H9 (cell line): ENCODE measurements around the gene SYTL5. TPM values are rescaled to one million over a fixed set of nuclear protein-coding genes. Genes with fewer than 3 reads are reported as not detected.

Experiments used
- DNase-seq: peaks from one replicate; pipeline ENCODE4 v3.0.0-alpha.2; 2017
- H2AFZ ChIP-seq: one replicate; pipeline ENCODE4 v1.6.1; 2013; ENCODE audit warnings: mild to moderate bottlenecking, low read length, control low read depth, moderate library complexity
- H2AK5ac ChIP-seq: 2 replicates; pipeline ENCODE4 v1.6.1; 2013; ENCODE audit warnings: low read length, control low read depth, mixed read lengths; ENCODE audit not compliant: insufficient read length
- H2BK120ac ChIP-seq: one replicate; pipeline ENCODE4 v1.6.1; 2013; ENCODE audit warnings: low read depth, mild to moderate bottlenecking, low read length, control low read depth, inconsistent platforms; ENCODE audit not compliant: poor library complexity, severe bottlenecking
- H2BK12ac ChIP-seq: 2 replicates; pipeline ENCODE4 v1.6.1; 2013; ENCODE audit warnings: low read length, control low read depth, mixed read lengths, low read depth; ENCODE audit not compliant: insufficient read length
- H2BK15ac ChIP-seq: 2 replicates; pipeline ENCODE4 v1.6.1; 2013; ENCODE audit warnings: low read depth, low read length, control low read depth
- H2BK20ac ChIP-seq: one replicate; pipeline ENCODE4 v1.6.1; 2013; ENCODE audit warnings: low read depth, mild to moderate bottlenecking, low read length, control low read depth, inconsistent platforms; ENCODE audit not compliant: poor library complexity, severe bottlenecking
- H2BK5ac ChIP-seq: 2 replicates; pipeline ENCODE4 v1.6.1; 2013; ENCODE audit warnings: low read length, control low read depth, mixed read lengths; ENCODE audit not compliant: insufficient read length
- H3K14ac ChIP-seq: 2 replicates; pipeline ENCODE4 v1.6.1; 2013; ENCODE audit warnings: low read length, control low read depth; ENCODE audit not compliant: insufficient read depth
- H3K18ac ChIP-seq: 2 replicates; pipeline ENCODE4 v1.6.1; 2013; ENCODE audit warnings: low read depth, mild to moderate bottlenecking, mixed read lengths, low read length, control low read depth; ENCODE audit not compliant: insufficient read length
- H3K23ac ChIP-seq: 2 replicates; pipeline ENCODE4 v1.6.1; 2013; ENCODE audit warnings: low read length, control low read depth, mixed read lengths, low read depth; ENCODE audit not compliant: insufficient read length
- H3K23me2 ChIP-seq: 2 replicates; pipeline ENCODE4 v1.6.1; 2013; ENCODE audit warnings: low read depth, mild to moderate bottlenecking, mixed read lengths, low read length, control low read depth; ENCODE audit not compliant: insufficient read length, poor library complexity, severe bottlenecking
- H3K27ac ChIP-seq: 2 replicates; pipeline ENCODE4 v1.5.1; 2013; ENCODE audit warnings: low read length, control low read depth, mixed read lengths, low read depth; ENCODE audit not compliant: insufficient read length
- H3K27me3 ChIP-seq: 2 replicates; pipeline ENCODE4 v1.6.1; 2013; ENCODE audit warnings: low read length, control low read depth, inconsistent platforms; ENCODE audit not compliant: insufficient read depth
- H3K4ac ChIP-seq: 2 replicates; pipeline ENCODE4 v1.6.1; 2013; ENCODE audit warnings: low read depth, mild to moderate bottlenecking, control low read depth, inconsistent platforms, low read length, moderate library complexity
- H3K4me1 ChIP-seq: 2 replicates; pipeline ENCODE4 v1.6.1; 2013; ENCODE audit warnings: low read length, control low read depth, inconsistent platforms; ENCODE audit not compliant: insufficient read depth
- H3K4me2 ChIP-seq: 2 replicates; pipeline ENCODE4 v1.6.1; 2013; ENCODE audit warnings: low read length, control low read depth, mixed read lengths; ENCODE audit not compliant: insufficient read length, insufficient read depth
- H3K56ac ChIP-seq: 2 replicates; pipeline ENCODE4 v1.6.1; 2013; ENCODE audit warnings: low read depth, mild to moderate bottlenecking, mixed read lengths, low read length, control low read depth; ENCODE audit not compliant: insufficient read length
- H3K79me1 ChIP-seq: 2 replicates; pipeline ENCODE4 v1.6.1; 2013; ENCODE audit warnings: low read depth, mild to moderate bottlenecking, moderate library complexity, low read length, control low read depth, inconsistent platforms; ENCODE audit not compliant: insufficient read depth, poor library complexity, severe bottlenecking
- H3K79me2 ChIP-seq: 2 replicates; pipeline ENCODE4 v1.6.1; 2013; ENCODE audit warnings: low read length, control low read depth, inconsistent platforms; ENCODE audit not compliant: insufficient read depth
- H3K9ac ChIP-seq: 2 replicates; pipeline ENCODE4 v1.6.1; 2013; ENCODE audit warnings: low read length, control low read depth, mixed read lengths; ENCODE audit not compliant: insufficient read length; ENCODE audit errors: extremely low read depth
- H3K9me3 ChIP-seq: one replicate; pipeline ENCODE4 v1.6.1; 2013; ENCODE audit warnings: low read depth, low read length, inconsistent platforms; ENCODE audit not compliant: control insufficient read depth
- H3T11ph ChIP-seq: one replicate; pipeline ENCODE4 v1.6.1; 2013; ENCODE audit warnings: mild to moderate bottlenecking, low read length, control low read depth, inconsistent platforms
- H4K20me1 ChIP-seq: one replicate; pipeline ENCODE4 v1.6.1; 2013; ENCODE audit not compliant: control insufficient read depth, insufficient read length, insufficient read depth
- H4K5ac ChIP-seq: 2 replicates; pipeline ENCODE4 v1.6.1; 2013; ENCODE audit warnings: low read depth, mild to moderate bottlenecking, mixed read lengths, low read length, control low read depth; ENCODE audit not compliant: insufficient read length
- H4K8ac ChIP-seq: replicated peaks from 2 replicates; pipeline ENCODE4 v1.6.1; 2013; ENCODE audit warnings: low read length, control low read depth, mixed read lengths, low read depth; ENCODE audit not compliant: insufficient read length
- H4K91ac ChIP-seq: 2 replicates; pipeline ENCODE4 v1.6.1; 2013; ENCODE audit warnings: low read depth, mild to moderate bottlenecking, moderate library complexity, mixed read lengths, low read length, control low read depth; ENCODE audit not compliant: insufficient read length
- H3K27ac Mint-ChIP-seq, 3 experiments: 2 replicates in 2 of 3; 3 replicates in 1 of 3; pipeline ENCODE4 v1.8.0; 2020 to 2021; ENCODE audit warnings: mixed read lengths in 3 of 3, mild to moderate bottlenecking in 1 of 3, moderate library complexity in 1 of 3
- H3K27me3 Mint-ChIP-seq: 2 replicates; pipeline ENCODE4 v1.8.0; 2021; ENCODE audit warnings: low read depth, mild to moderate bottlenecking, moderate library complexity, mixed read lengths
- H3K36me3 Mint-ChIP-seq, 3 experiments: 2 replicates in 2 of 3; 3 replicates in 1 of 3; pipeline ENCODE4 v1.8.0; 2020 to 2021; ENCODE audit warnings: low read depth in 3 of 3, mixed read lengths in 3 of 3; ENCODE audit not compliant: insufficient read depth in 1 of 3
- H3K4me1 Mint-ChIP-seq, 2 experiments: 2 replicates each; pipeline ENCODE4 v1.8.0; 2020; ENCODE audit warnings: mixed read lengths in 2 of 2
- H3K4me3 Mint-ChIP-seq, 2 experiments: 2 replicates in 1 of 2; 3 replicates in 1 of 2; pipeline ENCODE4 v1.8.0; 2020 to 2021; ENCODE audit warnings: mild to moderate bottlenecking in 2 of 2, mixed read lengths in 2 of 2, moderate library complexity in 1 of 2
- H3K9me3 Mint-ChIP-seq, 2 experiments: 2 replicates in 1 of 2; 3 replicates in 1 of 2; pipeline ENCODE4 v1.8.0; 2020; ENCODE audit warnings: mild to moderate bottlenecking in 2 of 2, mixed read lengths in 2 of 2, moderate library complexity in 1 of 2
- CTCF ChIP-seq: fragments of 200-600 bp; sonication (generic); conservative IDR thresholded peaks from 3 replicates; pipeline ENCODE4 v1.8.0; 2021; ENCODE audit warnings: antibody characterized with exemption, mild to moderate bottlenecking
- WGBS: extraction: QIAGEN DNeasy Blood & Tissue Kit; methylation state at CpG from one replicate; pipeline ENCODE4 v1.1.7; 2013; ENCODE audit warnings: missing lambda C conversion rate, low lambda C conversion rate, mixed read lengths; ENCODE audit not compliant: insufficient read length; ENCODE audit errors: extremely low coverage; 5-methylcytosine and 5-hydroxymethylcytosine counted together
- total RNA-seq: library from RNA; stranded (reverse); gene quantifications from 2 replicates; pipeline ENCODE4 v1.2.1, GENCODE V29; 2021

SYTL5 gene
- total RNA-seq, 1 experiment from 2014 or later, result 0.15 TPM

DNA sequence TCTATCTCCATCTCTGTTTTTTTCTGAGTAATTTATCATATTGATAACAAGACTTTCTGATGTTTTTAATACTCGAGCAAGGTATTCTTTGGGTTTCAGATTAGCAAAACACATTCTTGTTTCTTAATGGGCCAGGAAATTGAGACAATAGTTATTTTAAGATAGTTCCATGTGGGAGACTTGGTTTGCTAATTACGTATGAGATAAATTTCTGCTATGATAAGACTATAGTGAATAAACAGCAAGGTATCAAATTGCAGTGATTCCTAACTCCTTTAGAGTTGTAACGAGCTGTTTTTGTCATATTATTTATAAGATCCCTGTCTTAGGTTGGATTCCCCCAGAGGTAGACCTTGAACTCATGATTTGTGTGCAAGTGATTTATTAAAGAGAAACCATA lies 38.3 kb downstream of the SYTL5 start:
- no peak overlapping the region for H3K18ac ChIP-seq
- H2AK5ac ChIP-seq, result no peak overlapping the region
- no peak overlapping the region for H4K8ac ChIP-seq
- no peak overlapping the region for H3K23ac ChIP-seq
- H2BK12ac ChIP-seq, result no peak overlapping the region
- no peak overlapping the region for H3K27ac ChIP-seq
- no peaks in the 10 kb centered on the region for H3K4me1 ChIP-seq
- H3K9ac ChIP-seq, result no peak overlapping the region
- H3K14ac ChIP-seq, result no peak overlapping the region
- H3K79me2 ChIP-seq, result no peaks in the 10 kb centered on the region
- no peak for TF ChIP-seq CTCF
- no peak overlapping the region for H2BK20ac ChIP-seq
- peaks cover 54 to 56% of the 10 kb centered on the region in 2 experiments for H3K9me3 Mint-ChIP-seq
- H2BK15ac ChIP-seq, result no peak overlapping the region
- no peaks in the 10 kb centered on the region for H3K4me1 Mint-ChIP-seq
- no CpG with 5 or more reads among the region's 3 CpGs for WGBS
- no peak overlapping the region for H4K91ac ChIP-seq
- H3K79me1 ChIP-seq, result no peaks in the 10 kb centered on the region
- no peaks in the 10 kb centered on the region for H4K20me1 ChIP-seq
- H3K4me2 ChIP-seq, result no peak overlapping the region
- H3K23me2 ChIP-seq, result no peaks in the 10 kb centered on the region
- no peak for DNase-seq
- no peak overlapping the region for H3K4me3 Mint-ChIP-seq
- no peaks in the 10 kb centered on the region for H3K27me3 Mint-ChIP-seq
- no peaks in the 10 kb centered on the region for H3K9me3 ChIP-seq
- peaks cover 0 to 6% (median 3%) of the 10 kb centered on the region in 3 experiments; a peak in 4 of 7 replicates for H3K36me3 Mint-ChIP-seq
- no peak overlapping the region for H3K27ac Mint-ChIP-seq
- no peak overlapping the region for H2BK5ac ChIP-seq
- no peak overlapping the region for H3T11ph ChIP-seq
- H4K5ac ChIP-seq, result no peak overlapping the region
- no peak overlapping the region for H2BK120ac ChIP-seq
- no peak overlapping the region for H3K56ac ChIP-seq
- no peak overlapping the region for H2AFZ ChIP-seq
- no peaks in the 10 kb centered on the region for H3K27me3 ChIP-seq
- H3K4ac ChIP-seq, result no peak overlapping the region
